Measurements from ENCODE around the gene CEBPG.

The CEBPG gene

DNA sequence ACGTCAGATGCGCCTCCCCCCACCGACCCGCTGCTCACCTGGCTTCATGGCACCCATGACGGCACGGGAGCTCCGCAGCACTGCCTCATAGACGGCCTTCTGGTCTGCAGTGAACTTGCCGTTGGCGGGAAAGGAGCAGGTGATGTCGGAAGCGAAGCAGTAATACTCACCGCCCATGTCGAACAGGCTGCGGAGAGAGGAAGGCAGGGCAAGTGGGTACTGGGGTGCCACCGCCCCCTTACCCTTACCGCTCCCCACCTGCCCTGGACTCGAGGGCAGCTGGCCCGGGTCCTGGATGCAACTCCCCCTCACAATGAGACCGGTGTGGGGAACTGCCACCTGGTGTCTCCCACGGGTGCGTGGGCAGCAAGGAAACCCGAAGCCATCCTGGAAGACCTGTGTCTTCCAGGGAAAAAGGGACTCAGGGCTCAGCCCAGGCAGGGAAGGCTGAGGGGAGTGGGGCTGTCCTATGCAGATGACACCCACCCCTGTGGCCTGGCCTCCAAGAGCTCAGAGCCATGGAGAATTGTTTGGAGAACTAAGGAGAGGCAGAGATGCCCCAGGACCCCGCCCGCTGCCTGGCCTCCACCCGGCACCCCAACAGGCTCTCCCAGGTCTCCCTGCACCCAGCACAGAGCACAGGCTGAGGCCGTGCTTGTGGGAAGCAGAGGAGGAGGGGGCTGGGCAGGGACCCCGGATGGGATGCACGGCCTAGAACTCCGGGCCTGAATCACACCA is 28.3 kb downstream of the CEBPG start:
- H3K4me3 ChIP-seq (ENCODE audit: low read depth, low read length): no peak overlapping the region
- no peak for TF ChIP-seq CTCF (IDR thresholded peaks at IDR 0.05; ENCODE audit: borderline replicate concordance, insufficient read depth, low read depth, low read length)

- no peak overlapping the region for H3K4me3 ChIP-seq (ENCODE audit: low read depth, low read length)
- no peak for TF ChIP-seq CTCF (IDR thresholded peaks at IDR 0.05; ENCODE audit: borderline replicate concordance, insufficient read depth, low read depth, low read length)
Observed at GRCh38 chr19:33402421-33403220, 29.1 kb downstream of the CEBPG start.

GRCh38 chr19:33403221-33403972 is 29.9 kb downstream of the CEBPG start:
- TF ChIP-seq CTCF (IDR thresholded peaks at IDR 0.05; ENCODE audit: borderline replicate concordance, insufficient read depth, low read depth, low read length): no peak

DNA sequence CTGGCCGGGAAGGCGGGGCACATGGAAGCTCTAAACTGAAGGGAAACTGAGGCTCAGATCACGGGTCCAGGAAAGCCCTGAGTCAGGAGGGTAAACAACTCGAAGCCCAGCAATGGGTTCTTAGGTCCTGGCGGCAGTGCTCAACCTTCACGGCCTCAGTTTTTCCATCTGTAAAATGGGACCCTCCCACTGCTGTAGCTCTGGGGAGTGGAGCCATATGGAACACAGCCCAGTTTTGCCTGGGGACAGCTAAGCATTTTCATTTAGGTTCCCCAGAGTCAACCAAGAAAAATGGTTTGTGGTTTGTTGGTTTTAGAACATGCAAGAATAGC is 30.4 kb downstream of the CEBPG start:
- no peak for TF ChIP-seq CTCF (IDR thresholded peaks at IDR 0.05; ENCODE audit: borderline replicate concordance, insufficient read depth, low read depth, low read length)
- no peak overlapping the region for H3K4me3 ChIP-seq (ENCODE audit: low read depth, low read length)

More at GRCh38 chr19:33403221-33403972, 29.9 kb downstream of the CEBPG start:
- H3K4me3 ChIP-seq (ENCODE audit: low read depth, low read length): no peak overlapping the region

DNA sequence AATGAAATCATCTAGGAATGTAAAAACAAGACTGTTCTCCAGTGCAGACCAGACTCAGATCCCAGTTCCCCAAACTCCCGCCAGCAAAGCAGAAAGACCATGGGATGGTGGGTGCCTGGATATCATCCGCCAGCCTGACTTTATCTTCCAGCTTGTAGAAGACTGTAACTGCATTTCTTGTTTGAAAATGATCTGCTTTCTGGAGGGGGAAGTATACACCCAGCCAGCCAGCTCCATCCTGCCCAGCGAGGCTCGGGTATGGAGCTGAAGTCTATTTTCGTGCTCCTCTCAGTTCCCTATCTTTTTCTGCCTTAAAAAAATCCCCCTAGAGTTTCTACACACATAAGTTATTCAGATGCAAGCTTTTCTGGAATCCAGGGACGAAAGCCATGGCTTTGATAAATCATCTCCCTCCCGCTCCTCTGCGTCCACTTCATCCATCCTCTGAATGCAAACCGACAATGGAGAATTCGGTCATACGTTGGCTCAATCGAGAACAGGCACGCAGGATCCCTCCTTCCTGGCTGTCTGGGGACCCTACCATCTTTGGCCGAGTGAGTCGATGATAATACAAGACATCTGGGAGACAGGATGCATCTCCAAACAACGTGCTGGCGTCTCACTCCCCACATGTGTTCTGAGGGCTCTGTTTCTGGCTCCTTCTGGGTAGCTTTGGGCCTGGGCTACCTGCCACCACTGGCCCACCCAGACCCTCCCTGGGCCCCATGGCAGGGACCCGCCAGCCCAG is 31.2 kb downstream of the CEBPG start:
- H3K4me3 ChIP-seq (ENCODE audit: low read depth, low read length): no peak overlapping the region
- no peak for TF ChIP-seq CTCF (IDR thresholded peaks at IDR 0.05; ENCODE audit: borderline replicate concordance, insufficient read depth, low read depth, low read length)

DNA sequence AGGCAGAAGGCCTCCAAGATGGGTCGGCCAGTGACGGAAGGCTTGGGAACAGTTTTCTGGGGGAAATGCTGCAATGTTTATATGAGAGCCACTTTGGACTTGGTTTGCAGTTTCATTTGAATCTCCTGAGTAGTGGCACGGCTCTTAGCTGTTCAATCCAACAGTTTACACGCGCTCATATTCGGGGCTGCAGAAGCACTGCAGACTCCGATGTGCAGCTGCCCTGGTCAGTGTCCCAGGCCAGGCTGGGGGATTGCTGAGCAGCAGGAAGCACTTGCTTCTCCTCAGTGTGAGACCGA is 31.7 kb downstream of the CEBPG start:
- no peak overlapping the region for H3K4me3 ChIP-seq (ENCODE audit: low read depth, low read length)
- TF ChIP-seq CTCF (IDR thresholded peaks at IDR 0.05; ENCODE audit: borderline replicate concordance, insufficient read depth, low read depth, low read length): no peak
